Measurements from ENCODE around the gene EDDM13.
"Not testable (repeated sequence)": the region's sequence is repeated elsewhere in the genome, so short reads cannot be mapped to it uniquely, and the experiment has no call there.

GRCh38 chr19:56248736-56249338, 23.7 kb upstream of the EDDM13 start:
- TF ChIP-seq CTCF, POLR2A (IDR thresholded peaks at IDR 0.05): not testable (repeated sequence)

All from Peyer's patch (tissue), 4 donors.